ENCODE results near the gene ZNG1C.
"Not testable (repeated sequence)": the region's sequence is repeated elsewhere in the genome, so short reads cannot be mapped to it uniquely, and the experiment has no call there.

ZNG1C gene

DNA sequence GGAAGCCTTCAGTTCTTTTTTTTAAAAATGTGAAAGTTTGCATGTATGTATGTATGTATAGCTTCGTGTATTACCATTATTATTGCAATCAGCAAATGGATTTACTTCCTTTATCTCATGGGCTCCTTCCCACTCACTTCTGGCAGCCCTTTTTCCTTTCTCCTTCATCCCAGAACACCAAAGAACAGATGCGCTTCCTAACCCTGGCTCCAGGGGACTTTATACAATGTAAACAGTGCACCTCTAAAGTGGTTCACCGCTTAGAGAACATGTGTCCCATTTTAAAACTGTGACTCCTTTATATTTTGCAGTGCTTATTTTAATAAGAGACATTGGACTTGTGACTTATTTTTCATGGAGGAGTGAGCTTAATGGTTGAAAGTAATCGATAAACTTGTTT lies 101.5 kb downstream of the ZNG1C start:
- DNase-seq (ENCODE audit: low read depth), result not testable (repeated sequence)

DNA sequence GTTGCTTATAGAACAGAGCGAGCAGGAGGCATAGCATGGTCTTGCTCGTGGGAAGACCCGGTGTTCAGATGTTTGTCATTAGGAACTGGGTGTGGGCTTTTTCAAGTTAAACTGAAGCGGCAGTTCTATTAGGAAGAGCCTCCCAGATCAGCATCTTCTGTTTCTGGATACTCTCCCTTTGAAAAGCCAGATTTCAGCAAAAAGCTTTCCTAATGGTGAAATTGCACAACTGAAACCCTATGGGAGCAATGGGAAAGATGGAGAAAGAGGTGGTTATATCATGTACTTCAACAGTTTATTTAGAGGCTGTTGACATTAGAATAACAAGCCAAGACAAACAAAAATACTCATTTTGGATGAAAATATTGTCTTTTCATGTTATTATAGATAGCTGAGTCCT lies 102.2 kb downstream of the ZNG1C start:
- not testable (repeated sequence) for DNase-seq (ENCODE audit: low read depth)

All from activated T-cell treated with anti-CD3 and anti-CD28 coated beads for 1 hour (primary cell).